ENCODE data around the gene ITGAX.

DNA sequence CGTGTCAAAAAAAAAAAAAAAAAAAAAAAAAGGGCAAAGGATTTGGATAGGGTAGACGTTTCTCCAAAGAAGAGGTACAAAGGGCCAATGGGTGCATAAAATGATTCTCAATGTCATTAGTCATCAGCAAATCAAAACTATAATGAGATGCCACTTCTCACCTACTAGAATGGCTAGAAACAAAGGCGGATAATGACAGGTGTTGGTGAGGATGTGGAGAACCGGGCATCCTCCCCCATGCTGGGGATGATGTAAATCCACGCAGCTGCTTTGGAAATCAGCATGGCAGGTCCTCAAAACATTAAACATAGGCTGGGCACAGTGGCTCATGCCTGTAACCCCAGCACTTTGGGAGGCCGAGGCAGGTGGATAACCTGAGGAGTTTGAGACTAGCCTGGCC lies 9.4 kb downstream of the ITGAX start:
- no peak for TF ChIP-seq POLR2A (IDR thresholded peaks at IDR 0.05)
- TF ChIP-seq, protein P1, sequence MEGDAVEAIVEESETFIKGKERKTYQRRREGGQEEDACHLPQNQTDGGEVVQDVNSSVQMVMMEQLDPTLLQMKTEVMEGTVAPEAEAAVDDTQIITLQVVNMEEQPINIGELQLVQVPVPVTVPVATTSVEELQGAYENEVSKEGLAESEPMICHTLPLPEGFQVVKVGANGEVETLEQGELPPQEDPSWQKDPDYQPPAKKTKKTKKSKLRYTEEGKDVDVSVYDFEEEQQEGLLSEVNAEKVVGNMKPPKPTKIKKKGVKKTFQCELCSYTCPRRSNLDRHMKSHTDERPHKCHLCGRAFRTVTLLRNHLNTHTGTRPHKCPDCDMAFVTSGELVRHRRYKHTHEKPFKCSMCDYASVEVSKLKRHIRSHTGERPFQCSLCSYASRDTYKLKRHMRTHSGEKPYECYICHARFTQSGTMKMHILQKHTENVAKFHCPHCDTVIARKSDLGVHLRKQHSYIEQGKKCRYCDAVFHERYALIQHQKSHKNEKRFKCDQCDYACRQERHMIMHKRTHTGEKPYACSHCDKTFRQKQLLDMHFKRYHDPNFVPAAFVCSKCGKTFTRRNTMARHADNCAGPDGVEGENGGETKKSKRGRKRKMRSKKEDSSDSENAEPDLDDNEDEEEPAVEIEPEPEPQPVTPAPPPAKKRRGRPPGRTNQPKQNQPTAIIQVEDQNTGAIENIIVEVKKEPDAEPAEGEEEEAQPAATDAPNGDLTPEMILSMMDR (IDR thresholded peaks at IDR 0.05 in 4 of 5, conservative IDR thresholded peaks at IDR 0.05 in 1 of 5): no peak

Measured in gastrocnemius medialis (tissue), 4 donors.